Neural progenitor cell (in vitro differentiated cells): ENCODE measurements around the gene SEMG2.

Experiments
- EZH2 ChIP-seq: fragments of 200-600 bp; sonication (generic); IDR thresholded peaks from 2 replicates; pipeline ENCODE4 v1.6.1; 2017; ENCODE audit warnings: antibody characterized with exemption, mild to moderate bottlenecking, moderate library complexity
- EZH2phosphoT487 ChIP-seq: fragments of 200-600 bp; sonication (generic); IDR thresholded peaks from 2 replicates; pipeline ENCODE4 v1.6.1; 2017; ENCODE audit warnings: antibody characterized with exemption
- TF ChIP-seq, protein P1 (sequence below): fragments of 200-600 bp; sonication (generic); IDR thresholded peaks from 2 replicates; pipeline ENCODE4 v1.5.1; 2017; ENCODE audit warnings: antibody characterized with exemption, mild to moderate bottlenecking

GRCh38 chr20:45258259-45258658 lies 37.1 kb downstream of the SEMG2 start:
- TF ChIP-seq EZH2phosphoT487 (no peak), EZH2 (no peak)
- TF ChIP-seq, protein P1, sequence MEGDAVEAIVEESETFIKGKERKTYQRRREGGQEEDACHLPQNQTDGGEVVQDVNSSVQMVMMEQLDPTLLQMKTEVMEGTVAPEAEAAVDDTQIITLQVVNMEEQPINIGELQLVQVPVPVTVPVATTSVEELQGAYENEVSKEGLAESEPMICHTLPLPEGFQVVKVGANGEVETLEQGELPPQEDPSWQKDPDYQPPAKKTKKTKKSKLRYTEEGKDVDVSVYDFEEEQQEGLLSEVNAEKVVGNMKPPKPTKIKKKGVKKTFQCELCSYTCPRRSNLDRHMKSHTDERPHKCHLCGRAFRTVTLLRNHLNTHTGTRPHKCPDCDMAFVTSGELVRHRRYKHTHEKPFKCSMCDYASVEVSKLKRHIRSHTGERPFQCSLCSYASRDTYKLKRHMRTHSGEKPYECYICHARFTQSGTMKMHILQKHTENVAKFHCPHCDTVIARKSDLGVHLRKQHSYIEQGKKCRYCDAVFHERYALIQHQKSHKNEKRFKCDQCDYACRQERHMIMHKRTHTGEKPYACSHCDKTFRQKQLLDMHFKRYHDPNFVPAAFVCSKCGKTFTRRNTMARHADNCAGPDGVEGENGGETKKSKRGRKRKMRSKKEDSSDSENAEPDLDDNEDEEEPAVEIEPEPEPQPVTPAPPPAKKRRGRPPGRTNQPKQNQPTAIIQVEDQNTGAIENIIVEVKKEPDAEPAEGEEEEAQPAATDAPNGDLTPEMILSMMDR, result no peak
